Endodermal cell (in vitro differentiated cells): ENCODE results near the gene MTOR. TPM values are rescaled to one million over a fixed set of nuclear protein-coding genes. Genes with fewer than 3 reads are reported as not detected.
A peak's percentile ranks its signal among the peaks of the same experiment; 100 is the strongest.

ENCODE experiments used
- DNase-seq: peaks from one replicate; pipeline ENCODE4 v3.0.0-alpha.2; 2017
- H3K27ac ChIP-seq: 2 replicates; pipeline ENCODE4 v1.5.1; 2013; ENCODE audit warnings: mild to moderate bottlenecking, low read depth, low read length, moderate library complexity
- H3K27me3 ChIP-seq: 2 replicates; pipeline ENCODE4 v1.6.1; 2013; ENCODE audit warnings: mild to moderate bottlenecking, low read length, moderate library complexity; ENCODE audit not compliant: insufficient read depth, control insufficient read depth, poor library complexity, severe bottlenecking
- H3K36me3 ChIP-seq: 2 replicates; pipeline ENCODE4 v1.7.0; 2013; ENCODE audit warnings: mild to moderate bottlenecking, low read length, moderate library complexity; ENCODE audit not compliant: control insufficient read depth, insufficient read depth
- H3K4me1 ChIP-seq: one replicate; pipeline ENCODE4 v1.7.0; 2013; ENCODE audit warnings: low read length; ENCODE audit not compliant: control insufficient read depth, insufficient read depth
- H3K4me3 ChIP-seq: 2 replicates; pipeline ENCODE4 v1.5.1; 2013; ENCODE audit warnings: mild to moderate bottlenecking, low read length, moderate library complexity
- H3K9ac ChIP-seq: 2 replicates; pipeline ENCODE4 v1.6.1; 2013; ENCODE audit warnings: mild to moderate bottlenecking, low read length, moderate library complexity; ENCODE audit not compliant: poor library complexity, severe bottlenecking; ENCODE audit errors: extremely low read depth
- H3K9me3 ChIP-seq: 2 replicates; pipeline ENCODE4 v1.6.1; 2013; ENCODE audit warnings: mild to moderate bottlenecking, low read length, moderate library complexity; ENCODE audit not compliant: control insufficient read depth
- H3K27ac Mint-ChIP-seq: 2 replicates; pipeline ENCODE4 v1.8.0; 2020; ENCODE audit warnings: mixed read lengths
- H3K27me3 Mint-ChIP-seq: 2 replicates; pipeline ENCODE4 v1.8.0; 2021; ENCODE audit warnings: mild to moderate bottlenecking, mixed read lengths; ENCODE audit not compliant: insufficient read depth
- H3K36me3 Mint-ChIP-seq: 2 replicates; pipeline ENCODE4 v1.8.0; 2020; ENCODE audit warnings: low read depth, mixed read lengths
- H3K4me1 Mint-ChIP-seq: 2 replicates; pipeline ENCODE4 v1.8.0; 2020; ENCODE audit warnings: mixed read lengths
- H3K4me3 Mint-ChIP-seq: 2 replicates; pipeline ENCODE4 v1.8.0; 2020; ENCODE audit warnings: mild to moderate bottlenecking, moderate library complexity, mixed read lengths
- H3K9me3 Mint-ChIP-seq: 2 replicates; pipeline ENCODE4 v1.8.0; 2020; ENCODE audit warnings: mild to moderate bottlenecking, mixed read lengths
- WGBS, 2 experiments: methylation state at CpG; one replicate each; pipeline versions ENCODE4 v1.1.5 to v1.1.7; 2013; ENCODE audit warnings: missing lambda C conversion rate in 2 of 2, mixed read lengths in 1 of 2; ENCODE audit not compliant: insufficient coverage in 1 of 2, insufficient read length in 1 of 2; 5-methylcytosine and 5-hydroxymethylcytosine counted together
- total RNA-seq, 2 donors: library from RNA; stranded (reverse); fragmentation: NEBNext Ultra II Directional in 1 of 2; extraction: Animal tissue kit (Norgen Biotek cat#: 25700) in 1 of 2; gene quantifications; 2 replicates in 1 of 2; 3 replicates in 1 of 2; pipeline ENCODE4 v1.2.1, GENCODE V29; 2021
- TF ChIP-seq, protein P1 (sequence below): fragments of 200-600 bp; sonication (generic); conservative IDR thresholded peaks from 2 replicates; pipeline ENCODE4 v1.5.0; 2021; ENCODE audit warnings: antibody characterized with exemption, mild to moderate bottlenecking

The MTOR gene
- total RNA-seq, 2 donors from 2014 or later: 69.0 to 78.3 TPM

DNA sequence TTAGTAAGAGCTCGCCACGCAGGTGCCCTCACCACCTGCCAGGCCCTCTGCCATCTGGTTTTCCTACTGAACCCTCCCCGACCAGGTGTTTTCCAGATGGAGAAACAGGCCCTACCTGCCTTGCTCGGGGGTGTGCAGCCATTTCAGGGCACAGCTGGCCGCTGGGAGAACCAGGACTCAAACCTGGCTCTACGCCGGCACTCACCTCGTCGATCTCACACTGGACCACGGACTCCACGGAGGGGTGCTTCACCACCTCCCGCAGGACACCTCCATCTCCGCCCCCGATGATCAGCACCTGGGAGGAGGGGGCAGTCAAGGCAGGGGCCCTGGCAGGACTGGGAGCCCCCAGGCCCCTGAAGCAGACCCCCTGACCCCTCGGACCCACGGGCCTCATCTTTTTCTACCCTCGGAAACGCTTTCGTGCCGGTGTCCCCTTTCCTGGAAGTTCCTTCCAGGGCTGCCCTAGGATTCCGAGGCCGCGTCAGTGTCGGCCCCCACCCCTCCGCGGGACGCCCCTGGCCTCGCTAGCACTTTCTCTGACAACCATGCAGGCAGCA, 203.7 kb downstream of the MTOR start:
- Mint-ChIP-seq H3K27ac (peak overlapping the region; percentile 70), H3K27me3 (no peaks in the 10 kb centered on the region), H3K36me3 (peaks cover 35% of the 10 kb centered on the region), H3K4me1 (peaks cover 5% of the 10 kb centered on the region), H3K4me3 (peak overlapping the region; percentile 87), H3K9me3 (no peaks in the 10 kb centered on the region)
- H3K27ac ChIP-seq: no peak overlapping the region
- no peak for DNase-seq
- H3K4me1 ChIP-seq: peaks cover 3% of the 10 kb centered on the region
- TF ChIP-seq, protein P1, sequence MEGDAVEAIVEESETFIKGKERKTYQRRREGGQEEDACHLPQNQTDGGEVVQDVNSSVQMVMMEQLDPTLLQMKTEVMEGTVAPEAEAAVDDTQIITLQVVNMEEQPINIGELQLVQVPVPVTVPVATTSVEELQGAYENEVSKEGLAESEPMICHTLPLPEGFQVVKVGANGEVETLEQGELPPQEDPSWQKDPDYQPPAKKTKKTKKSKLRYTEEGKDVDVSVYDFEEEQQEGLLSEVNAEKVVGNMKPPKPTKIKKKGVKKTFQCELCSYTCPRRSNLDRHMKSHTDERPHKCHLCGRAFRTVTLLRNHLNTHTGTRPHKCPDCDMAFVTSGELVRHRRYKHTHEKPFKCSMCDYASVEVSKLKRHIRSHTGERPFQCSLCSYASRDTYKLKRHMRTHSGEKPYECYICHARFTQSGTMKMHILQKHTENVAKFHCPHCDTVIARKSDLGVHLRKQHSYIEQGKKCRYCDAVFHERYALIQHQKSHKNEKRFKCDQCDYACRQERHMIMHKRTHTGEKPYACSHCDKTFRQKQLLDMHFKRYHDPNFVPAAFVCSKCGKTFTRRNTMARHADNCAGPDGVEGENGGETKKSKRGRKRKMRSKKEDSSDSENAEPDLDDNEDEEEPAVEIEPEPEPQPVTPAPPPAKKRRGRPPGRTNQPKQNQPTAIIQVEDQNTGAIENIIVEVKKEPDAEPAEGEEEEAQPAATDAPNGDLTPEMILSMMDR: no peak
- WGBS, 2 experiments: 53 to 85% methylated on average over 8 to 28 of the region's 28 CpGs
- peak overlapping the region; percentile 90 for H3K4me3 ChIP-seq
- no peak overlapping the region for H3K9ac ChIP-seq
- H3K36me3 ChIP-seq: peaks cover 37% of the 10 kb centered on the region
- H3K9me3 ChIP-seq: no peaks in the 10 kb centered on the region
- no peaks in the 10 kb centered on the region for H3K27me3 ChIP-seq

DNA sequence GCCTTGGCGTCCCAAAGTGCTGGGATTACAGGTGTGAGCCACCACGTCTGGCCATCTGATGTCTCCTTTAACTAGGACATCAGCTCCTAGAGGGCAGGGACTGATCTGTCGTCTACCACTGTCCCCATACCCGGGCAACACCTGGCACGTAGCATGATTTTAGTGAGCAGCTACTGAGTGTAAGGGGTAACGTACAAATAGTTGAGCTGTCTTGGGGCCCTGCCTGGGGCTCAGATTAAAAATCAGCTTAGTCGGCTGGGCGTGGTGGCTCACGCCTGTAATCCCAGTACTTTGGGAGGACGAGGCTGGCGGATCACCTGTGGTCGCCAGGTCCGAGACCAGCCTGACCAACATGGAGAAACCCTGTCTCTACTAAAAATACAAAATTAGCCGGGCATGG, 204.3 kb downstream of the MTOR start:
- Histone ChIP-seq H3K4me1 (peaks cover 3% of the 10 kb centered on the region), H3K4me3 (no peak overlapping the region), H3K27me3 (no peaks in the 10 kb centered on the region), H3K36me3 (peaks cover 32% of the 10 kb centered on the region), H3K9ac (no peak overlapping the region), H3K9me3 (no peaks in the 10 kb centered on the region), H3K27ac (no peak overlapping the region)
- 92 to 95% methylated on average over 12 to 14 of the region's 14 CpGs for WGBS, 2 experiments
- no peak for DNase-seq
- peak overlapping the region; percentile 87 for H3K4me3 Mint-ChIP-seq
- TF ChIP-seq, protein P1: no peak
- no peaks in the 10 kb centered on the region for H3K9me3 Mint-ChIP-seq
- H3K27ac Mint-ChIP-seq: no peak overlapping the region
- peaks cover 30% of the 10 kb centered on the region for H3K36me3 Mint-ChIP-seq
- no peaks in the 10 kb centered on the region for H3K27me3 Mint-ChIP-seq
- H3K4me1 Mint-ChIP-seq: peaks cover 5% of the 10 kb centered on the region

DNA sequence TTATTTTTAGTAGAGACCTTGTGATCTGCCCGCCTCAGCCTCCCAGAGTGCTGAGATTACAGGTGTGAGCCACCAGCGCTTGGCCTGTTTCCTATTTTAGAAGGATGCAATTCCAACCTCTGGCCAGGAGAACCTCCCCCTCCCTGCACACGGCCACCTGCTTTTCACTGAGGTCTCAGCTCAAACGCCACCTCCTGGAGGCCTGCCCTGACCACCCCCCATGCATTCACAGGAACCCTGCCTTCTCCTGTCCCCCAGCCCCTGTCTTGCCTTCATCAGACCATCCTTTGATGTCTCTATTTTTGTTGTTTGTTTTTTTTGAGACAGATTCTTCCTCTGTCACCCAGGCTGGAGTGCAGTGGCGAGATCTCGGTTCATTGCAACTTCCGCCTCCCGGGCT, 204.9 kb downstream of the MTOR start:
- Histone ChIP-seq H3K4me1 (peaks cover 3% of the 10 kb centered on the region), H3K36me3 (peaks cover 26% of the 10 kb centered on the region), H3K4me3 (no peak overlapping the region), H3K9ac (no peak overlapping the region), H3K9me3 (no peaks in the 10 kb centered on the region), H3K27ac (no peak overlapping the region), H3K27me3 (no peaks in the 10 kb centered on the region)
- Mint-ChIP-seq H3K36me3 (peaks cover 26% of the 10 kb centered on the region), H3K27me3 (no peaks in the 10 kb centered on the region), H3K4me1 (peaks cover 5% of the 10 kb centered on the region), H3K9me3 (no peaks in the 10 kb centered on the region), H3K4me3 (peak overlapping the region; percentile 30), H3K27ac (no peak overlapping the region)
- WGBS, 2 experiments: 87 to 94% methylated on average over 5 to 8 of the region's 8 CpGs
- TF ChIP-seq, protein P1: no peak
- no peak for DNase-seq

Other genes starting within 250 kb of the MTOR start
- gene TARDBP, start 249.9 kb downstream of the MTOR start, total RNA-seq: 100 to 1,000 TPM; 203 to 216 TPM
- under 1 TPM in 1 of 2 donors, not detected in 1; 0.51 TPM for gene MASP2, start 215.3 kb downstream of the MTOR start, total RNA-seq
- gene SRM, start 202.5 kb downstream of the MTOR start, total RNA-seq: 100 to 1,000 TPM; 106 to 107 TPM
- 10 to 100 TPM; 81.4 to 89.7 TPM for gene EXOSC10, start 162.7 kb downstream of the MTOR start, total RNA-seq
- gene ANGPTL7, start 73.2 kb downstream of the MTOR start, total RNA-seq: not detected
- 10 to 100 TPM; 12.9 to 15.9 TPM for gene UBIAD1, start 10.6 kb upstream of the MTOR start, total RNA-seq
- gene DISP3, start 216.6 kb upstream of the MTOR start, total RNA-seq: 10 to 100 TPM in 1 of 2 donors, 1 to 10 TPM in 1; 9.6 to 11.6 TPM